HG03108 (cell line): ENCODE data around the gene APP.
"Not testable (repeated sequence)": the region's sequence is repeated elsewhere in the genome, so short reads cannot be mapped to it uniquely, and the experiment has no call there.

Source experiments
- ATAC-seq: cut with Tn5 transposase; IDR thresholded peaks from one replicate; pipeline ENCODE4 v1.9.1; 2021; ENCODE audit warnings: moderate library complexity; ENCODE audit not compliant: unreplicated experiment

Gene APP

GRCh38 chr21:26027696-26028095 is 142.9 kb downstream of the APP start:
- no peak for ATAC-seq

GRCh38 chr21:26025536-26026512 is 144.7 kb downstream of the APP start:
- no peak for ATAC-seq

GRCh38 chr21:26023406-26023805 is 147.2 kb downstream of the APP start:
- not testable (repeated sequence) for ATAC-seq

GRCh38 chr21:26022598-26023337 is 147.8 kb downstream of the APP start:
- not testable (repeated sequence) for ATAC-seq

- no peak for ATAC-seq
Measured at GRCh38 chr21:26020510-26020909, 150.1 kb downstream of the APP start.

GRCh38 chr21:26020081-26020480 is 150.5 kb downstream of the APP start:
- no peak for ATAC-seq

- no peak for ATAC-seq
Measured at GRCh38 chr21:26019236-26019635, 151.3 kb downstream of the APP start.

GRCh38 chr21:26013970-26014369 is 156.6 kb downstream of the APP start:
- no peak for ATAC-seq

- not testable (repeated sequence) for ATAC-seq
Measured at GRCh38 chr21:26012482-26012881, 158.1 kb downstream of the APP start.

GRCh38 chr21:26011292-26011940 is 159.2 kb downstream of the APP start:
- no peak for ATAC-seq

- ATAC-seq: no peak
Measured at GRCh38 chr21:26007951-26008498, 162.5 kb downstream of the APP start.

- no peak for ATAC-seq
Measured at GRCh38 chr21:26005464-26005863, 165.1 kb downstream of the APP start.

- ATAC-seq: no peak
Measured at GRCh38 chr21:26003404-26003803, 167.2 kb downstream of the APP start.

GRCh38 chr21:26001356-26001755 is 169.2 kb downstream of the APP start:
- no peak for ATAC-seq

GRCh38 chr21:25999921-26000582 is 170.5 kb downstream of the APP start:
- no peak for ATAC-seq

- ATAC-seq: no peak
Measured at GRCh38 chr21:25997788-25998611, 172.6 kb downstream of the APP start.

- ATAC-seq: no peak
Measured at GRCh38 chr21:25995278-25995677, 175.3 kb downstream of the APP start.

- no peak for ATAC-seq
Measured at GRCh38 chr21:25994758-25995163, 175.8 kb downstream of the APP start.

- ATAC-seq: no peak
Measured at GRCh38 chr21:25988738-25989137, 181.8 kb downstream of the APP start.

- no peak for ATAC-seq
Measured at GRCh38 chr21:25987531-25987930, 183.0 kb downstream of the APP start.
